Natural killer cell (primary cell): ENCODE data around the gene GDAP1L1. TPM values are rescaled to one million over a fixed set of nuclear protein-coding genes. Genes with fewer than 3 reads are reported as not detected.
"Not testable (repeated sequence)": the region's sequence is repeated elsewhere in the genome, so short reads cannot be mapped to it uniquely, and the experiment has no call there.

Experiments
- ATAC-seq, 3 donors: fragments of 150-1000 bp in 2 of 3; fragments of 200-7000 bp in 1 of 3; cut with Tn5 transposase; 1 replicate in 1 of 3; 2 replicates in 2 of 3; pipeline ENCODE4 v1.10.0; 2021; ENCODE audit warnings: mild to moderate bottlenecking in 2 of 3, moderate library complexity in 2 of 3
- DNase-seq, 2 donors: peaks; one replicate each; pipeline versions ENCODE4 v3.0.0 to v3.0.0-alpha.2; 2013 to 2021; ENCODE audit warnings: mixed read lengths in 1 of 2
- H3K27ac ChIP-seq: one replicate; pipeline ENCODE4 v1.5.1; 2013; ENCODE audit warnings: mild to moderate bottlenecking, low read length
- H3K27me3 ChIP-seq: one replicate; pipeline ENCODE4 v1.6.1; 2013; ENCODE audit warnings: low read length; ENCODE audit not compliant: control insufficient read depth, insufficient read depth
- H3K36me3 ChIP-seq: one replicate; pipeline ENCODE4 v1.6.1; 2013; ENCODE audit warnings: low read length; ENCODE audit not compliant: control insufficient read depth, insufficient read depth
- H3K4me1 ChIP-seq: one replicate; pipeline ENCODE4 v1.6.1; 2013; ENCODE audit warnings: low read length; ENCODE audit not compliant: control insufficient read depth, insufficient read depth
- H3K4me3 ChIP-seq: one replicate; pipeline ENCODE4 v1.5.1; 2013; ENCODE audit warnings: low read length
- H3K9me3 ChIP-seq: one replicate; pipeline ENCODE4 v1.6.1; 2013; ENCODE audit warnings: low read length; ENCODE audit not compliant: control insufficient read depth, insufficient read depth
- H3K27ac Mint-ChIP-seq, 2 donors: one replicate each; pipeline ENCODE4 v1.8.0; 2022; ENCODE audit warnings: mild to moderate bottlenecking in 2 of 2, mixed read lengths in 2 of 2, moderate library complexity in 1 of 2
- H3K27me3 Mint-ChIP-seq, 2 donors: one replicate each; pipeline ENCODE4 v1.8.0; 2022; ENCODE audit warnings: low read depth in 2 of 2, mixed read lengths in 2 of 2
- H3K36me3 Mint-ChIP-seq: one replicate; pipeline ENCODE4 v1.8.0; 2022; ENCODE audit warnings: mixed read lengths
- H3K4me1 Mint-ChIP-seq, 2 donors: one replicate each; pipeline ENCODE4 v1.8.0; 2022; ENCODE audit warnings: mixed read lengths in 2 of 2
- H3K4me3 Mint-ChIP-seq: one replicate; pipeline ENCODE4 v1.8.0; 2022; ENCODE audit warnings: mild to moderate bottlenecking, moderate library complexity, mixed read lengths
- H3K9me3 Mint-ChIP-seq, 2 donors: one replicate each; pipeline ENCODE4 v1.8.0; 2022; ENCODE audit warnings: mixed read lengths in 2 of 2
- CTCF ChIP-seq: fragments of 200-600 bp; IDR thresholded peaks from one replicate; pipeline ENCODE4 v1.8.0; 2022; ENCODE audit warnings: antibody characterized with exemption
- WGBS: methylation state at CpG from one replicate; pipeline ENCODE4 v1.1.7; 2013; ENCODE audit warnings: missing lambda C conversion rate; ENCODE audit not compliant: insufficient coverage; 5-methylcytosine and 5-hydroxymethylcytosine counted together
- intact Hi-C: fragments of 100-400 bp; cut with micrococcal nuclease; formaldehyde crosslinking; loops from one replicate; pipeline ENCODE4 v1.14.2; 2022
- total RNA-seq, 4 donors: library from RNA; stranded (reverse); fragments of 120-200 nt in 1 of 4; gene quantifications; one replicate each; pipeline versions ENCODE4 v1.2.3 to v1.2.4, GENCODE V29; 2013 to 2022

GDAP1L1 gene
- total RNA-seq, 3 donors from 2014 or later (not counting 1 experiment from before 2014, with no cell fraction given): not detected

- intact Hi-C loops: no loop called here
- no peak overlapping the region for H3K27ac Mint-ChIP-seq
- no peaks in the 10 kb centered on the region for H3K36me3 Mint-ChIP-seq
- Histone ChIP-seq H3K36me3 (no peaks in the 10 kb centered on the region), H3K9me3 (no peaks in the 10 kb centered on the region), H3K27me3 (no peaks in the 10 kb centered on the region), H3K27ac (no peak overlapping the region), H3K4me1 (no peaks in the 10 kb centered on the region), H3K4me3 (no peak overlapping the region)
- 92% methylated on average over 9 of the region's 10 CpGs for WGBS
- no peak for DNase-seq
- no peaks in the 10 kb centered on the region for H3K9me3 Mint-ChIP-seq
- H3K4me3 Mint-ChIP-seq: no peak overlapping the region
- no peak for TF ChIP-seq CTCF
- H3K27me3 Mint-ChIP-seq: no peaks in the 10 kb centered on the region
- no peak for ATAC-seq
- peaks cover 0 to 5% of the 10 kb centered on the region in 2 donors for H3K4me1 Mint-ChIP-seq
Measured at GRCh38 chr20:44231713-44232468, 15.2 kb upstream of the GDAP1L1 start.

- H3K9me3 ChIP-seq, H3K27ac ChIP-seq, ATAC-seq, H3K27me3 Mint-ChIP-seq, H3K9me3 Mint-ChIP-seq, H3K36me3 Mint-ChIP-seq, H3K36me3 ChIP-seq, H3K4me3 Mint-ChIP-seq, H3K27ac Mint-ChIP-seq, DNase-seq, H3K4me1 Mint-ChIP-seq, H3K4me1 ChIP-seq, H3K4me3 ChIP-seq, intact Hi-C loops, H3K27me3 ChIP-seq: not testable (repeated sequence)
- WGBS: 100% methylated on average over 2 of the region's 4 CpGs
Measured at GRCh38 chr20:44232469-44232856, 14.6 kb upstream of the GDAP1L1 start.

- intact Hi-C loops: no loop called here
- Mint-ChIP-seq H3K4me3 (no peak overlapping the region), H3K4me1 (peaks cover 0 to 5% of the 10 kb centered on the region in 2 donors), H3K27me3 (no peaks in the 10 kb centered on the region), H3K9me3 (no peaks in the 10 kb centered on the region), H3K36me3 (no peaks in the 10 kb centered on the region), H3K27ac (no peak overlapping the region)
- Histone ChIP-seq H3K27me3 (no peaks in the 10 kb centered on the region), H3K27ac (no peak overlapping the region), H3K4me3 (no peak overlapping the region), H3K36me3 (no peaks in the 10 kb centered on the region), H3K4me1 (no peaks in the 10 kb centered on the region), H3K9me3 (no peaks in the 10 kb centered on the region)
- no peak for TF ChIP-seq CTCF
- WGBS: 96% methylated on average over 6 of the region's 6 CpGs
- DNase-seq (no peak), ATAC-seq (no peak)
Measured at GRCh38 chr20:44233436-44234016, 13.6 kb upstream of the GDAP1L1 start.

GRCh38 chr20:44234566-44235317 is 12.4 kb upstream of the GDAP1L1 start:
- H3K4me3 ChIP-seq: no peak overlapping the region
- H3K27me3 ChIP-seq: no peaks in the 10 kb centered on the region
- no peak for DNase-seq
- 94% methylated on average over 14 of the region's 14 CpGs for WGBS
- no peaks in the 10 kb centered on the region for H3K36me3 Mint-ChIP-seq
- peaks cover 3% of the 10 kb centered on the region for H3K9me3 ChIP-seq
- no peaks in the 10 kb centered on the region for H3K36me3 ChIP-seq
- intact Hi-C loops: no loop called here
- peaks cover 0 to 5% of the 10 kb centered on the region in 2 donors for H3K4me1 Mint-ChIP-seq
- no peak overlapping the region for H3K27ac ChIP-seq
- no peaks in the 10 kb centered on the region for H3K27me3 Mint-ChIP-seq
- no peaks in the 10 kb centered on the region for H3K9me3 Mint-ChIP-seq
- H3K27ac Mint-ChIP-seq: no peak overlapping the region
- no peak for ATAC-seq
- TF ChIP-seq CTCF: no peak
- no peak overlapping the region for H3K4me3 Mint-ChIP-seq
- H3K4me1 ChIP-seq: no peaks in the 10 kb centered on the region
